LoVo (cell line): ENCODE data around the gene ALG9.
"Not testable (repeated sequence)": the region's sequence is repeated elsewhere in the genome, so short reads cannot be mapped to it uniquely, and the experiment has no call there.

Source experiments
- DNase-seq: peaks from one replicate; pipeline ENCODE4 v3.0.0-alpha.2; 2016; ENCODE audit warnings: low spot score

The ALG9 gene

DNA sequence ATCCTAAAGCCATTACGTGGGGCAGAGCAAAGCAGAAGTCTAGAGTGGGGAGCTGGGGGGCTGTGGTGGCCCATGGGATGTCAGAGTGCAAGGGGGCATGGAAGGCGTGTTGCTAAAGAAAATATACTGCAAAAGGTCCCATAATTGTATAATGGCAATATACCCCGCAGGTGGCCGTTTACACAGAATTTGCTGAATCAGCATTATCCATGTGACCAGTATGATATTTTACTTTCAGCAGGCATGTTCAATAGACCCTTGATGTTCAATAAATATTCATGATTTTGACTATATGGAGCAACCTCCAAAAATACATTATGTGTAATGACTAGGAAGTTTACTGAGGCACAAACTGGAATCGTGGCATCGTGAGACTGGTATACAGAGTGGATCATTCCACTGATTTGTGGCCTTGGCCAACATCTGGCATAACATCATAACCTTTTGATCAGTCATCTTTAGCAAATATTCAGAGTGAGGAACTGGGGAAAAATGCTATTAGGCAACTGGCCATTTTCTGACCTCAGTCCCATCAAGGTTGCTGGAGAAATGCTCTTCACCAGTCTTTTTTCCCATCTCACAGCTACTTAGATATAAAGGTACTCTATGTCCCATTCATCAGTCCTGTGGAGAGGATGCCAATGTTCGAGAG is 75.9 kb downstream of the ALG9 start:
- DNase-seq = no peak

DNA sequence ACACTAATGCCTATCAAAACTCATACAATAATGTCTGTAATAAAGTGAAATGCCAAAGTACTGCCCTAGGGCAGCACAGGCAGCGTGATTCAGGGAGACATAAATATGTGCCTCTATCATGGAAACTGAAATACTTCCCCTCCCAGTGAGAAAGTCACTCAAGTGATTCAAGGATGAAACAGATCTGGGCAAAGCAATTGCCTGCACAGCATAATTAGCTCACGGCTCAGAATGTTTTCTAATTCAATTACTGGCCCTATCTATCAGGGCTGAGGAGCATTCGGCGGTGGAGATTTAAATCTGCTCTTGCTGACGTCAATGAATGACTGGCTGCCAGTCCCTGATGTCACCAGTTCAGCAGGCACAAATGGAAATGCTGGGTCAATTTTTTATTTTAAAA is 77.5 kb downstream of the ALG9 start:
- DNase-seq = no peak

GRCh38 chr11:111792955-111793500 is 78.4 kb downstream of the ALG9 start:
- DNase-seq = no peak

- DNase-seq = no peak
Observed at GRCh38 chr11:111792314-111792713, 79.1 kb downstream of the ALG9 start.

DNA sequence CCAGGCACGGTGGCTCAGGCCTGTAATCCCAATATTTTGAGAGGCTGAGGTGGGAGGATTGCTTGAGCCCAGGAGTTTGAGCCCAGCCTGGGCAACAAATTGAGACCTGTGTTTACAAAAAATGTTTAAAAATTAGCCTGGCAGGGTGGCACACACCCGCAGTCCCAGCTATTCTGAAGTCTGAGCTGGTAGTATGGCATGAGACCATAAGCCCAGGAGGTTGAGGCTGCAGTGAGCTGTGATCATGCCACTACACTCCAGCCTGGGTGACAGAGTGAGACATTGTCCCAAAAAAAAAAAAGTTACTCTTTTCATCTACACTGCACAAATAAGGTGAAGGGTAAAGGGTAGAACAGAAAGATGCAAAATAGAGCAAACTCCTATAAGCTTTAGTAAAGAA is 82.9 kb downstream of the ALG9 start:
- no peak for DNase-seq

DNA sequence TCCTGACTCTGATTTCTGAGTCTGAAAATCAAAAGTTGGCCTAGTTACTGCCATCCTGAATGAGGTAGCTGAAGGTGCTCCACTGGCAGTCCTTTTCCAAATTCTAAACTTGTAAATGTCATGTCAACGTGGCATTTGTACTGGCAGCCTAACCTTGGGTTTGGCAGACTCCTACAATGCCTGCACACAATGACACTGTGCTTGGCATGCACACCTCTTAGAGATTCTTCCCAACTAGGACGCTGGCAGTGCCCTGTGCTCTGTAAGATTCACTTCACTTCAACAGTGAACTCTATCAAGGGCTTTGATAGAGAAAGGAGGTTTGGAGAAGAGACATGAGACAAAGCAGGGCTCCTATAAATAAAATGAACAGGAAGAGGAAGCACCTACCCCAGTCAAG is 83.3 kb downstream of the ALG9 start:
- no peak for DNase-seq

DNA sequence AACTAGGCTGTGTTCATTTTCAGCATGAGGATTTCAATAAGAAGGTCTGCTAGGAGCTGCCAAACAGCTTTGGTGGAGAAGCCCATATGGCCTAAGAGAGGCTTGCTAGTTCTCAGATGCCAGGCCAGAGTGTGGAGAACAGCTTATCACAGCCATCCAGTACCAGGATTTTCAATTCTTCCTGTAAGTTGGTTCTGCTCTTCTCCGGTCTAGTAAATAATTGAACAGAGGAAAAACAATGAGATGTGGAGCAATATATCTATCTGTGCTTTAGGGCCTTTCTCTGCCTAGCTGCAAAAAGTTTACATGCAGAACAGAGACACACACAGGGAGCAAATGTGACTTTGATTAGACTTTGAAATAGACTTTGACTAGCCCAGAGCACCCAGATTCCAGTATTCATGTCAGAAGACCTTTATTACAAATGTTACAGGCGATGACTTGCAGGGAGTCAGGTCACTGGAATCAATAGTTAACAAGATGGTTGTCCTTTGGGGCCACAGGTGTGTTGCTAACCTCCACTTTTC is 85.4 kb downstream of the ALG9 start:
- DNase-seq = no peak

GRCh38 chr11:111785076-111785475 is 86.3 kb downstream of the ALG9 start:
- DNase-seq = no peak

DNA sequence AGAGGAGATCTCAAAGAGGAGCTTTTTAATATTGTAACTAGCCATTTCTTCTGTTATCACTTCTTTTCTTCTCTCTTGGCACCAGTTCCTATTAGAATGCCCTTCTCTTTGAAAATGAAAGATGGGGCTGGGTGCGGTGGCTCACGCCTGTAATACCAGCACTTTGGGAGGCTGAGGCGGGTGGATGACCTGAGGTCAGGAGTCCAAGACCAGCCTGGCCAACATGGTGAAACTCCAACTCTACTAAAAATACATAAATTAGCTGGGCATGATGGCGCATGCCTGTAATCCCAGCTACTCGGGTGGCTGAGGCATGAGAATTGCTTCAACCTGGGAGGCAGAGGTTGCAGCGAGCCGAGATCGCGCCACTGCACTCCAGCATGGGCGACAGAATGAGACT is 87.1 kb downstream of the ALG9 start:
- DNase-seq = not testable (repeated sequence)

DNA sequence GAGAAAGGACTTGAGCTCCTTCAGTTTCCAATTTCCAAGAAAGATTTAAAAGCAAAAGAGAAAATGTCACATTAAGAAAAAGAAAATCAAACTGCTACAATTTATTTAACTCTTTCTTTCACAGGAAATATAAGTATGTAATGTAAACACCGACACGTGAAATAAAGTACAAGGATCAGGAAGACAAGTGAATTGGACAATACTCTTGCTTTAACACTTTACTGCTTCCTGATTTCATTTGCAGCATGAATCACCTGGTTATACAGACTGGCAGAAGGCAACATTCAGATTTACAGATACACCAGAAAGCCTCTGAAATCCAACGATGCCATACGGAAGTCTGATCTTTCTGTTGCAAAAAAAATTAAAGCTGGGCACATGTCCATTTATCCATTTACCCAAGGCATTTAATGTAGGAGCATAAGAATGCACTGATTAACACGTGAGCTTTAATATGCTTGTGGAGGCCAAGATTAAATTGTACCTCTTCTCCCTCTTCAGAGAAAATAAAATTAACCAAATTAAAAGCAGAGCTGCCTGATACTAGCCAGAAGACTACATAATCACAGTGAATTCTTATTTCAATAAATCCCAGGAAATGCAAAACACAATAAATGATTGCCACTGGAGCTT is 89.2 kb downstream of the ALG9 start:
- no peak for DNase-seq

GRCh38 chr11:111779118-111779517 is 92.3 kb downstream of the ALG9 start:
- no peak for DNase-seq

- DNase-seq = no peak
Observed at GRCh38 chr11:111778047-111778558, 93.3 kb downstream of the ALG9 start.

GRCh38 chr11:111777094-111778046 is 94.0 kb downstream of the ALG9 start:
- peak; percentile 70 for DNase-seq

DNA sequence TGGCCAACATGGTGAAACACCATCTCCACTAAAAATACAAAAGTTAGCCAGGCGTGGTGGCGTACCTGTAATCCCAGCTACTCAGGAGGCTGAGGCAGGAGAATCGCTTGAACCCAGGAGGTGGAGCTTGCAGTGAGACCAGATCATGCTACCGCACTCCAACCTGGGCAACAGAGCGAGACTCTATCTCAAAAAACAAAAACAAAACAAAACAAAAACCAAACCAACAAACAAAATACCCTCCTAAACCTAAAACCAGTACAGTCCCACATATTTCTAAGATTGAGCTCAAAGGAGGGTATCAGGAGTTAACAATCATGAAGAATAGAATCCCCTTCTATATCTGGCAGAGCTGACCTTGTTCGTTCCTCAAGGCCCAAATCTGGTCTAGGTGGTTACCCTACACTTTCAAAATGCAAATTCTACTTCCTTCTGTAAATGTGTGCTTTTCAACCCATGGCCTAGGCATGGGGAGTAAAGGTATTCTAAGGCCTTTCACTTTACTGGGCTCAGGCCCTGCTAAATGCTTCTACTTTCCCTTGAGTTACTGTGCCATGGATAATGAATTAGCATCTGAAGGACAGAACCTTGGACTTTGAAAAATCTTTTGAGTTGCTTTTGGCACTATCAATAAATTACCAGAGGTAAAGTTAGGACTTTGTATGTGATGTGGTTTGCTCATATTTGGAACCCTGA is 94.8 kb downstream of the ALG9 start:
- no peak for DNase-seq

GRCh38 chr11:111774955-111775710 is 96.2 kb downstream of the ALG9 start:
- no peak for DNase-seq

GRCh38 chr11:111772535-111772934 is 98.8 kb downstream of the ALG9 start:
- DNase-seq = no peak

- not testable (repeated sequence) for DNase-seq
Observed at GRCh38 chr11:111771205-111771604, 100.2 kb downstream of the ALG9 start.

DNA sequence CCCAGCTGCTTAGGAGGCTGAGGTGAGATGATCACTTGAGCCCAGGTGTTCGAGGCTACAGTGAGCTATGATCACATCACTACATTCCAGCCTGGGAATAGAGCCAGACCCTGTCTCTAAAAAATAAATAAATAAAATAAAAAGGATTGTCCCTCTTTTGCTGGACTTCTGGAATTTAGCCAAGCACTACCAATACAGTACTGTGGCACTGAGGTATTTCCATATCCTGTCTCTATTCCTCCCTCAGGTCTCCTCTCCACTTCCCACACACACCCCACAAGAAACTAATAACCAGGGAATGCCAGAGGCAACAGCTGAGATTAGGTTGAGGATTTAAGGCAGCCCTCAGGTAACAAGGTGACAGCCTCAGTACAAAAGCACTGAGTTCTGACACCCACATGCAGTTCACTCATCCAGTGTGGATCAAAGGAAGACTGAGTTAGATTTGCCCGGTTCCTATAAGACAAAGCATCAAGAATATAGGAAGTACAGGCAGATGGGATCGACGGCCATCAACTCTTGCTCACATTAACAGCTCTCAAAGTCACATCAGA is 100.7 kb downstream of the ALG9 start:
- no peak for DNase-seq

- no peak for DNase-seq
Observed at GRCh38 chr11:111766834-111767142, 104.6 kb downstream of the ALG9 start.

GRCh38 chr11:111765984-111766833 is 105.2 kb downstream of the ALG9 start, which contains the start of gene PPP2R1B:
TSS of gene PPP2R1B (minus strand) at chr11:111766389. CDS start at chr11:111766361, 28 bp downstream.
- DNase-seq = peak; percentile 82
